ENCODE results near the gene ZNF311. TPM values are rescaled to one million over a fixed set of nuclear protein-coding genes. Genes with fewer than 3 reads are reported as not detected.

ZNF311 gene
- total and polyA plus RNA-seq, 2 of the 13 experiments (the other 11 are each of a cell fraction or from before 2014, with no cell fraction given): not detected

DNA sequence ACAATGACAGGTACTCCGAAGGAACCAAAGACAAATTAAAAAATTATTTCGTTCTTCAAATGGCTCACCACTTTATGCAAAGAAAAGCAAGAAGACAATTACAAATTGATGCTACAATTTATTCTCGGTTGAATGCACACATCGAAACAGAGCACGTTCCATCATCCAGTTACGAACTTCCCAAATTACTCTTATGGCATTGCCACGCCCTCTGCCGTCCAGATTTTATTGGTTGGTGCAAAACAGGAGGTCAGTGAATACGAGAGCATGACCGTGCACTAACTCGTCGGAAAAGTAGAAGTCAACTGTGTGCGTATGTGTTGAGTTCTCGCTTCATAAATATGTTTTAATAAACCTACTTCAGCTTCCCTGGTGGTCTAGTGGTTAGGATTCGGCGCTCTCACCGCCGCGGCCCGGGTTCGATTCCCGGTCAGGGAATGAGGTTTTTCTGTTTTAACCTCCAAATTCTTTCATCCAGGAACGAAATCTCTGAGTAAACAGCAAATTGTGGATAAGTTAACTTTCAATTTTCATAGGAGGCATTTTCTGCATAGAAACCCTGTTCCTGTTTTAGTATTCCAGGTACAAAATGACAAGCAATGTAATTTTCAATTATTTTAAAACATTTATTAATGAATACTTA lies 23.2 kb downstream of the ZNF311 start (continued):
- TF ChIP-seq ZNF629 (CRISPR knock-in tag; conservative IDR thresholded peaks at IDR 0.05) (peak; percentile 23; the same call in 1 of the 2 replicates), ZSCAN25 (CRISPR knock-in tag; IDR thresholded peaks at IDR 0.05) (peak; percentile 42; the same call in 1 of the 2 replicates), ZNF761 (CRISPR knock-in tag; conservative IDR thresholded peaks at IDR 0.05) (peak; percentile 84; the same call in 1 of the 2 replicates), ETV5 (CRISPR knock-in tag; IDR thresholded peaks at IDR 0.05; ENCODE audit: borderline replicate concordance) (peak; percentile 41; the same call in 1 of the 2 replicates), ZNF788 (CRISPR knock-in tag; IDR thresholded peaks at IDR 0.05; ENCODE audit: borderline replicate concordance) (peak; percentile 48; the same call in 1 of the 2 replicates), ZNF101 (CRISPR knock-in tag; IDR thresholded peaks at IDR 0.05; ENCODE audit: borderline replicate concordance, low read depth) (0 out of 2 replicates have a peak, but pooled peaks have one; percentile 26), ZNF343 (CRISPR knock-in tag; IDR thresholded peaks at IDR 0.05) (peak; percentile 89), KLF6 (CRISPR knock-in tag; IDR thresholded peaks at IDR 0.05) (peak; percentile 59; the same call in 1 of the 2 replicates), RFX5 (IDR thresholded peaks at IDR 0.05; ENCODE audit: low read depth, low read length) (no peak), ARHGAP35 (CRISPR knock-in tag; IDR thresholded peaks at IDR 0.05; ENCODE audit: borderline replicate concordance) (peak; percentile 64; the same call in 1 of the 2 replicates), MAF1 (CRISPR knock-in tag; IDR thresholded peaks at IDR 0.05; ENCODE audit: borderline replicate concordance) (peak; percentile 99), ATAD3A (CRISPR knock-in tag; IDR thresholded peaks at IDR 0.05) (no peak), RELA (CRISPR knock-in tag; IDR thresholded peaks at IDR 0.05) (peak; percentile 34; the same call in 1 of the 2 replicates), ZNF777 (CRISPR knock-in tag; IDR thresholded peaks at IDR 0.05) (peak; percentile 56; the same call in 1 of the 2 replicates), NCOR1 (IDR thresholded peaks at IDR 0.05; ENCODE audit: borderline replicate concordance, low read length) (peak; percentile 80; the same call in 1 of the 2 replicates), NFRKB (IDR thresholded peaks at IDR 0.05) (no peak), SMAD9 (CRISPR knock-in tag; IDR thresholded peaks at IDR 0.05) (no peak), SOX13 (IDR thresholded peaks at IDR 0.05) (no peak), SOX13 (CRISPR knock-in tag; conservative IDR thresholded peaks at IDR 0.05 in 1 of 2, IDR thresholded peaks at IDR 0.05 in 1 of 2) (peak in 1 of 2 experiments; percentile 53; a peak in 2 of 4 replicates)
- TF ChIP-seq, protein P1, sequence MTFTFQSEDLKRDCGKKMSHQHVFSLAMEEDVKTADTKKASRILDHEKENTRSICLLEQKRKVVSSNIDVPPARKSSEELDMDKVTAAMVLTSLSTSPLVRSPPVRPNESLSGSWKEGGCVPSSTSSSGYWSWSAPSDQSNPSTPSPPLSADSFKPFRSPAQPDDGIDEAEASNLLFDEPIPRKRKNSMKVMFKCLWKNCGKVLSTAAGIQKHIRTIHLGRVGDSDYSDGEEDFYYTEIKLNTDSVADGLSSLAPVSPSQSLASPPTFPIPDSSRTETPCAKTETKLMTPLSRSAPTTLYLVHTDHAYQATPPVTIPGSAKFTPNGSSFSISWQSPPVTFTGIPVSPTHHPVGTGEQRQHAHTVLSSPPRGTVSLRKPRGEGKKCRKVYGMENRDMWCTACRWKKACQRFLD (CRISPR knock-in tag; IDR thresholded peaks at IDR 0.05; ENCODE audit: borderline replicate concordance): no peak; the same call in 1 of the 2 replicates
- TF ChIP-seq, protein P2, sequence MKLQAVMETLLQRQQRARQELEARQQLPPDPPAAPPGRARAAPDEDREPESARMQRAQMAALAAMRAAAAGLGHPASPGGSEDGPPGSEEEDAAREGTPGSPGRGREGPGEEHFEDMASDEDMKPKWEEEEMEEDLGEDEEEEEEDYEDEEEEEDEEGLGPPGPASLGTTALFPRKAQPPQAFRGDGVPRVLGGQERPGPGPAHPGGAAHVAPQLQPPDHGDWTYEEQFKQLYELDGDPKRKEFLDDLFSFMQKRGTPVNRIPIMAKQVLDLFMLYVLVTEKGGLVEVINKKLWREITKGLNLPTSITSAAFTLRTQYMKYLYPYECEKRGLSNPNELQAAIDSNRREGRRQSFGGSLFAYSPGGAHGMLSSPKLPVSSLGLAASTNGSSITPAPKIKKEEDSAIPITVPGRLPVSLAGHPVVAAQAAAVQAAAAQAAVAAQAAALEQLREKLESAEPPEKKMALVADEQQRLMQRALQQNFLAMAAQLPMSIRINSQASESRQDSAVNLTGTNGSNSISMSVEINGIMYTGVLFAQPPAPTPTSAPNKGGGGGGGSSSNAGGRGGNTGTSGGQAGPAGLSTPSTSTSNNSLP (IDR thresholded peaks at IDR 0.05; ENCODE audit: low read depth, low read length): peak; percentile 53
- TF ChIP-seq, protein P3, sequence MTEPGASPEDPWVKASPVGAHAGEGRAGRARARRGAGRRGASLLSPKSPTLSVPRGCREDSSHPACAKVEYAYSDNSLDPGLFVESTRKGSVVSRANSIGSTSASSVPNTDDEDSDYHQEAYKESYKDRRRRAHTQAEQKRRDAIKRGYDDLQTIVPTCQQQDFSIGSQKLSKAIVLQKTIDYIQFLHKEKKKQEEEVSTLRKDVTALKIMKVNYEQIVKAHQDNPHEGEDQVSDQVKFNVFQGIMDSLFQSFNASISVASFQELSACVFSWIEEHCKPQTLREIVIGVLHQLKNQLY (CRISPR knock-in tag; IDR thresholded peaks at IDR 0.05): peak; percentile 23; the same call in 1 of the 2 replicates
- TF ChIP-seq, protein P4, sequence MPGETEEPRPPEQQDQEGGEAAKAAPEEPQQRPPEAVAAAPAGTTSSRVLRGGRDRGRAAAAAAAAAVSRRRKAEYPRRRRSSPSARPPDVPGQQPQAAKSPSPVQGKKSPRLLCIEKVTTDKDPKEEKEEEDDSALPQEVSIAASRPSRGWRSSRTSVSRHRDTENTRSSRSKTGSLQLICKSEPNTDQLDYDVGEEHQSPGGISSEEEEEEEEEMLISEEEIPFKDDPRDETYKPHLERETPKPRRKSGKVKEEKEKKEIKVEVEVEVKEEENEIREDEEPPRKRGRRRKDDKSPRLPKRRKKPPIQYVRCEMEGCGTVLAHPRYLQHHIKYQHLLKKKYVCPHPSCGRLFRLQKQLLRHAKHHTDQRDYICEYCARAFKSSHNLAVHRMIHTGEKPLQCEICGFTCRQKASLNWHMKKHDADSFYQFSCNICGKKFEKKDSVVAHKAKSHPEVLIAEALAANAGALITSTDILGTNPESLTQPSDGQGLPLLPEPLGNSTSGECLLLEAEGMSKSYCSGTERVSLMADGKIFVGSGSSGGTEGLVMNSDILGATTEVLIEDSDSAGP (CRISPR knock-in tag; IDR thresholded peaks at IDR 0.05; ENCODE audit: borderline replicate concordance): no peak
